GM12872 (cell line): ENCODE measurements around the gene POLR3E.

Experiments
- TF ChIP-seq, protein P1 (sequence below): IDR thresholded peaks from 3 replicates; pipeline ENCODE4 v1.5.1; 2011; ENCODE audit warnings: low read depth, mild to moderate bottlenecking, low read length, moderate library complexity; ENCODE audit not compliant: insufficient read depth

The POLR3E gene

GRCh38 chr16:22353933-22354541, 56.8 kb downstream of the POLR3E start:
- TF ChIP-seq, protein P1, sequence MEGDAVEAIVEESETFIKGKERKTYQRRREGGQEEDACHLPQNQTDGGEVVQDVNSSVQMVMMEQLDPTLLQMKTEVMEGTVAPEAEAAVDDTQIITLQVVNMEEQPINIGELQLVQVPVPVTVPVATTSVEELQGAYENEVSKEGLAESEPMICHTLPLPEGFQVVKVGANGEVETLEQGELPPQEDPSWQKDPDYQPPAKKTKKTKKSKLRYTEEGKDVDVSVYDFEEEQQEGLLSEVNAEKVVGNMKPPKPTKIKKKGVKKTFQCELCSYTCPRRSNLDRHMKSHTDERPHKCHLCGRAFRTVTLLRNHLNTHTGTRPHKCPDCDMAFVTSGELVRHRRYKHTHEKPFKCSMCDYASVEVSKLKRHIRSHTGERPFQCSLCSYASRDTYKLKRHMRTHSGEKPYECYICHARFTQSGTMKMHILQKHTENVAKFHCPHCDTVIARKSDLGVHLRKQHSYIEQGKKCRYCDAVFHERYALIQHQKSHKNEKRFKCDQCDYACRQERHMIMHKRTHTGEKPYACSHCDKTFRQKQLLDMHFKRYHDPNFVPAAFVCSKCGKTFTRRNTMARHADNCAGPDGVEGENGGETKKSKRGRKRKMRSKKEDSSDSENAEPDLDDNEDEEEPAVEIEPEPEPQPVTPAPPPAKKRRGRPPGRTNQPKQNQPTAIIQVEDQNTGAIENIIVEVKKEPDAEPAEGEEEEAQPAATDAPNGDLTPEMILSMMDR = no peak

DNA sequence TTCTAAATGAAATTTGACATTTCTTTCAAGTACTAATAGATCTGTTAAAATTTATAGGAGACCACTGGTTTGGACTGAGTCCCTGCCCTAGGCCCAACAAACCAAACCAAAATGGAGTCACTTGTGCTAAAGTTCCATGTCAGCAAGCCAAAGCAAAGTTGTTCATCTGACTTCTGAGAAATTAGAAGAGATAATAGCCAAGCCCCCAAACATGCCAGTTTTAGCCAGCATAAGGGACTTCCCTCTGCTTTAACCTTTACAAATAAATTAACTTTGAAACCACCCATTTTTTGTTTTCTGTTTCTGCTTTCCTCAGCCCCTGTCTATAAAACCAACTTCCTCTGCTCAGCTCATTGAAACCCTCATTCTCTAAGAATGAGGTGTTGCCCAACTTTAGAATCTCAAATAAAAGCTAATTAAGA, 58.3 kb downstream of the POLR3E start:
- TF ChIP-seq, protein P1 = no peak

GRCh38 chr16:22356930-22357634, 59.9 kb downstream of the POLR3E start:
- TF ChIP-seq, protein P1 = no peak

DNA sequence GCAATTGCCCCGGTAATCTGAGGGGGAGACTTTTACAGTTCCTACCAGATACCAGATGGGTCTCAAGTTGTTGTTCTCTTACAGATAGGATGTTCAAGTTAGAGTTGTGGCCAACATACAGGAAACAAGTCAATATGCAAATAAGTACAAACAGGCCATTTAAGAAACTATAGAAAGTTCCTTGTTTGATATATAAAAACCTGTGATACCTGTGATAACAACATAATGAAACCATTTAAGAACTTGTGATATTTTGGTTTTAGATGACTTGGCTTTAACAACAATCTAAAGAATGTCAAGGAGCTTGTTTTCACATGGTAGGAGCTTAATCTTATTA, 60.4 kb downstream of the POLR3E start:
- TF ChIP-seq, protein P1 = no peak

GRCh38 chr16:22358000-22358399, 60.8 kb downstream of the POLR3E start:
- TF ChIP-seq, protein P1 = no peak

GRCh38 chr16:22359679-22360078, 62.5 kb downstream of the POLR3E start:
- TF ChIP-seq, protein P1 = no peak

DNA sequence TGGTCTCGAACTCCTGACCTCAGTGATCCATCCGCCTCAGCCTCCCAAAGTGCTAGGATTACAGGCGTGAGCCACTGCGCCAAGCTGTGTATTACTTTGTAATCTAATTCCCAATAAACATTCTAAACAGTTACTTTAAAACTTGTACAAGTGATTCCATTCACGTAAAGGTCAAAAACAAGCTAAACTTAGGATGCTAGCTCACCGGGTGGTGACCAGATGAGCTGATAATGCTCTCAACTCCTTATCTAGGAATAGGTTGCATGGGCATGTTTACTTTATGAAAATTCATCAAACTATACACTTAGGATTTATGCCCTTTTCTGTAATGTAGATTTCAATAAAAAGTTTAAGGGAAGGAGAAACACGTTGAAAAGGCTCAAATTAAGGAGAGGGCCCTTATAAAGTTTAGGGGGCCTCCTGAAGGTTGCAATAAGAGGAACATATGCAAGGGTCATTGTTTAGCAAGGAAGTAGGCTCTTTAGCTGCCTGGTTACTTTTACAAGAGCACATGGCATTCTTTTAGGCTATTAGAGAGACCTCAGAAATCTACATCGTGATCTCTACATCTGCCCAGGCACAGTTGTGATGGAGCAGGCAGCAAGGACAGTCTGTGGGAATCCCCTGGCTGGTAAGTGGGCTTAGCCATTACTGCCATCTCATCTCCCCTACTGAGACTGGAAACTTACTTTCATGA, 63.9 kb downstream of the POLR3E start:
- TF ChIP-seq, protein P1 = no peak
